ENCODE results near the gene PEX7. TPM values are rescaled to one million over a fixed set of nuclear protein-coding genes. Genes with fewer than 3 reads are reported as not detected.
"Not testable (repeated sequence)": the region's sequence is repeated elsewhere in the genome, so short reads cannot be mapped to it uniquely, and the experiment has no call there.

The PEX7 gene
- total RNA-seq, 1 experiment from 2014 or later, result 9.9 TPM

DNA sequence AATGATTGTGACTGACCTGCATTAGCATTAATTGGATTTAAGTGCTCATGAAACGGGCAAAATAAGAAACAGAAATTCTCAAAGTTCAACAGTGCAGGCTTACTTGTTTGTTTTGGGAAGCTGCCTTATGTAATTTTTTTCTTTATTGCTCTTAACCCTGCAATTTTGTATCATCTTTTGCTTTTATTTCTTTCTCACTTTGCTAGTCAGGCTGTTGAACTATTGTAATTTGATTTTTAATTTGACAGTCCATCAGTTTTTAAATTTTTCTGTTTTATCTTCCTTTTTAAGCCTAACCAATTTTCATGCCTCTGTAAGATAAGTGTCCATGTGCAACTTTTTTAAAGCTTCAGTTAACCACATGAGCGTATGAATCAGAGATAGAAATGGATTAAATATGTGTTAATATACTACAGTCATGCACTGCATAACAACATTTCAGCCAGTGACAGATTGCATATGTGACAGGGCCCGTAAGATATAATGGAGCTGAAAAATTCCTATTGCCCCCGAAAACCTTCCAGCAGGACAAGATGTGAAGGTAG lies 44.6 kb downstream of the PEX7 start:
- POLR2A ChIA-PET (ENCODE audit: unreplicated experiment), result no interaction called here

DNA sequence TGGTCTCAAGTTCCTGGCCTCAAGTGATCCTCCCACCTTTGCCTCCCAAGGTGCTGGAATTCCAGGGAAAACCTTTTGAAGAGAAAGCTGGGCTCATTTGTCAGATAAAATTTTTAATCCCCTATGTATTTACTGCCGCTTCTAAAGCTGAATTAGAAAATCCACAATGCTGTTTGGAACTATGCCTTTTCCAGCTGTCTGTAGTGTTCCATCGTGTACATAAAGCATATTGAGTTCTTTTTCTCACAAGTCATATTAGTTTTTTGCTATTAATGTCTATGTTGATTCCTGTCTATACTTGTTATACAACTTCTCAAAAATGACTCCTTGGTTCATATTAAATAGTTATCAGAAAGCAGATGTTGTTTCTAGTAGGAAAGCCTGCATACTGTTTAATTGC lies 47.1 kb downstream of the PEX7 start:
- Histone ChIP-seq H3K27me3 (ENCODE audit: low read length) (no peaks in the 10 kb centered on the region), H3K9me3 (ENCODE audit: low read length) (peaks cover 10% of the 10 kb centered on the region; the same call in 1 of the 2 replicates), H3K4me3 (ENCODE audit: low read length) (no peak overlapping the region), H3F3A (ENCODE audit: low read length, unreplicated experiment) (no peaks in the 10 kb centered on the region), H3K4me1 (ENCODE audit: insufficient read depth, low read length) (no peaks in the 10 kb centered on the region), H3K79me2 (ENCODE audit: low read length) (no peaks in the 10 kb centered on the region), H2AFZ (ENCODE audit: low read length) (no peak overlapping the region), H3K36me3 (ENCODE audit: low read depth, low read length) (peaks cover 17% of the 10 kb centered on the region), H4K20me1 (ENCODE audit: low read length) (no peaks in the 10 kb centered on the region), H3K27ac (ENCODE audit: low read length) (no peak overlapping the region), H3K9me2 (replicated peaks; ENCODE audit: low read length) (no peaks in the 10 kb centered on the region), H3K4me2 (ENCODE audit: low read length) (no peak overlapping the region), H3K9ac (ENCODE audit: low read length) (no peak overlapping the region)
- intact Hi-C loops (cut with micrococcal nuclease), result no loop called here
- no peak for TF ChIP-seq EZH2phosphoT487 (IDR thresholded peaks at IDR 0.05; ENCODE audit: borderline replicate concordance, low read length)
- TF ChIP-seq, protein P1, sequence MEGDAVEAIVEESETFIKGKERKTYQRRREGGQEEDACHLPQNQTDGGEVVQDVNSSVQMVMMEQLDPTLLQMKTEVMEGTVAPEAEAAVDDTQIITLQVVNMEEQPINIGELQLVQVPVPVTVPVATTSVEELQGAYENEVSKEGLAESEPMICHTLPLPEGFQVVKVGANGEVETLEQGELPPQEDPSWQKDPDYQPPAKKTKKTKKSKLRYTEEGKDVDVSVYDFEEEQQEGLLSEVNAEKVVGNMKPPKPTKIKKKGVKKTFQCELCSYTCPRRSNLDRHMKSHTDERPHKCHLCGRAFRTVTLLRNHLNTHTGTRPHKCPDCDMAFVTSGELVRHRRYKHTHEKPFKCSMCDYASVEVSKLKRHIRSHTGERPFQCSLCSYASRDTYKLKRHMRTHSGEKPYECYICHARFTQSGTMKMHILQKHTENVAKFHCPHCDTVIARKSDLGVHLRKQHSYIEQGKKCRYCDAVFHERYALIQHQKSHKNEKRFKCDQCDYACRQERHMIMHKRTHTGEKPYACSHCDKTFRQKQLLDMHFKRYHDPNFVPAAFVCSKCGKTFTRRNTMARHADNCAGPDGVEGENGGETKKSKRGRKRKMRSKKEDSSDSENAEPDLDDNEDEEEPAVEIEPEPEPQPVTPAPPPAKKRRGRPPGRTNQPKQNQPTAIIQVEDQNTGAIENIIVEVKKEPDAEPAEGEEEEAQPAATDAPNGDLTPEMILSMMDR (conservative IDR thresholded peaks at IDR 0.05; ENCODE audit: low read depth, low read length), result no peak
- no peak for TF ChIP-seq EZH2 (IDR thresholded peaks at IDR 0.05; ENCODE audit: low read length, unreplicated experiment)
- no peak for ATAC-seq
- POLR2A ChIA-PET (ENCODE audit: unreplicated experiment), result no interaction called here
- DNase-seq, result no peak
- CTCF ChIA-PET, result no interaction called here
- no TSS peak for BruUV-seq (replicated peaks)

More for the DNA sequence above, 44.6 kb downstream of the PEX7 start:
- ATAC-seq (no peak), DNase-seq (no peak)
- intact Hi-C loops (cut with micrococcal nuclease), result no loop called here
- Histone ChIP-seq H3K27ac (ENCODE audit: low read length) (no peak overlapping the region), H3K27me3 (ENCODE audit: low read length) (no peaks in the 10 kb centered on the region), H3K9me2 (replicated peaks; ENCODE audit: low read length) (no peaks in the 10 kb centered on the region), H3K4me3 (ENCODE audit: low read length) (no peak overlapping the region), H3K36me3 (ENCODE audit: low read depth, low read length) (no peaks in the 10 kb centered on the region), H3K79me2 (ENCODE audit: low read length) (no peaks in the 10 kb centered on the region), H3K4me2 (ENCODE audit: low read length) (no peak overlapping the region), H3K4me1 (ENCODE audit: insufficient read depth, low read length) (no peaks in the 10 kb centered on the region), H2AFZ (ENCODE audit: low read length) (no peak overlapping the region), H3K9ac (ENCODE audit: low read length) (no peak overlapping the region), H3F3A (ENCODE audit: low read length, unreplicated experiment) (no peaks in the 10 kb centered on the region), H3K9me3 (ENCODE audit: low read length) (no peaks in the 10 kb centered on the region), H4K20me1 (ENCODE audit: low read length) (no peaks in the 10 kb centered on the region)
- CTCF ChIA-PET, result no interaction called here
- TF ChIP-seq EZH2phosphoT487 (IDR thresholded peaks at IDR 0.05; ENCODE audit: borderline replicate concordance, low read length), result no peak
- TF ChIP-seq EZH2 (IDR thresholded peaks at IDR 0.05; ENCODE audit: low read length, unreplicated experiment), result no peak
- TF ChIP-seq, protein P1 (conservative IDR thresholded peaks at IDR 0.05; ENCODE audit: low read depth, low read length), result no peak
- BruUV-seq (replicated peaks), result no TSS peak

DNA sequence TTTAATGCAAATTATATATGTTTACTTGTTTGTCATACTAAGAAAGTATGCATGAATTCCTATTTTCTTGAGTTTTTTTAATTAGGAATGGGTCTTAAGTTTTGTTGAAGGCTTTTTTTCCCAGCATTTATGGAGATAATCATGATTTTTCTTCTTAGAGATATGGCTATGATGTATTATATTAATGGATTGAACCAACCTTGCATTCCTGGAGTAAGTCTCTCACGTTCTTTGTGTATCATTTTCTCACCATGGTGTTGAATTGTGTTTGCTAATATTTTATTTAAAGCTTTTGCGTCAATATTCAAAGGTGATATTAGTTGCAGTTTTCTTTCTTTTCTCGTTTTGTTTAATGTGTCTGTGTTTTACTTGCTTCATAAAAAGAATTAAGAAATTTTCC lies 51.4 kb downstream of the PEX7 start:
- Histone ChIP-seq H3K27ac (ENCODE audit: low read length) (no peak overlapping the region), H3K36me3 (ENCODE audit: low read depth, low read length) (peaks cover 17% of the 10 kb centered on the region), H3K4me2 (ENCODE audit: low read length) (no peak overlapping the region), H3K9ac (ENCODE audit: low read length) (no peak overlapping the region), H3K79me2 (ENCODE audit: low read length) (no peaks in the 10 kb centered on the region), H3K9me3 (ENCODE audit: low read length) (peaks cover 10% of the 10 kb centered on the region; the same call in 1 of the 2 replicates), H4K20me1 (ENCODE audit: low read length) (no peaks in the 10 kb centered on the region), H3F3A (ENCODE audit: low read length, unreplicated experiment) (no peaks in the 10 kb centered on the region), H3K27me3 (ENCODE audit: low read length) (no peaks in the 10 kb centered on the region), H2AFZ (ENCODE audit: low read length) (no peak overlapping the region), H3K4me3 (ENCODE audit: low read length) (no peak overlapping the region), H3K4me1 (ENCODE audit: insufficient read depth, low read length) (no peaks in the 10 kb centered on the region), H3K9me2 (replicated peaks; ENCODE audit: low read length) (no peaks in the 10 kb centered on the region)
- no peak for ATAC-seq
- intact Hi-C loops (cut with micrococcal nuclease), result no loop called here
- DNase-seq, result no peak
- TF ChIP-seq EZH2phosphoT487 (IDR thresholded peaks at IDR 0.05; ENCODE audit: borderline replicate concordance, low read length) (no peak), EZH2 (IDR thresholded peaks at IDR 0.05; ENCODE audit: low read length, unreplicated experiment) (no peak)
- TF ChIP-seq, protein P1 (conservative IDR thresholded peaks at IDR 0.05; ENCODE audit: low read depth, low read length), result no peak
- POLR2A ChIA-PET (ENCODE audit: unreplicated experiment), result no interaction called here
- CTCF ChIA-PET, result no interaction called here
- no TSS peak for BruUV-seq (replicated peaks)

DNA sequence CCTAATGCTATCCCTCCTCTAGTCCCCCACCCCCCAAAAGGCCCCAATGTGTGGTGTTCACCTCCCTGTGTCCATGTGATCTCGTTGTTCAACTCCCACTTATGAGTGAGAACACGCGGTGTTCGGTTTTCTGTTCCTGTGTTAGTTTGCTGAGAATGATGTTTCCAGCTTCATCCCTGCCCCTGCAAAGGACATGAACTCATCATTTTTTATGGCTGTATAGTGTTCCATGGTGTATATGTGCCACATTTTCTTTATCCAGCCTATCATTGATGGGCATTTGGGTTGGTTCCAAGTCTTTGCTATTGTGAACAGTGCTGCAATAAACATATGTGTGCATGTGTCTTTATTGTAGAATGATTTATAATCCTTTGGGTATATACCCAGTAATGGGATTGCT lies 54.1 kb downstream of the PEX7 start:
- ATAC-seq; CTCF ChIA-PET; H3K27me3 ChIP-seq (ENCODE audit: low read length); POLR2A ChIA-PET (ENCODE audit: unreplicated experiment); H4K20me1 ChIP-seq (ENCODE audit: low read length); DNase-seq; H2AFZ ChIP-seq (ENCODE audit: low read length); intact Hi-C loops (cut with micrococcal nuclease); H3K4me1 ChIP-seq (ENCODE audit: insufficient read depth, low read length); H3K9me2 ChIP-seq (replicated peaks; ENCODE audit: low read length); H3K9ac ChIP-seq (ENCODE audit: low read length); BruUV-seq (replicated peaks); H3K4me3 ChIP-seq (ENCODE audit: low read length); H3K79me2 ChIP-seq (ENCODE audit: low read length); H3K27ac ChIP-seq (ENCODE audit: low read length); H3K4me2 ChIP-seq (ENCODE audit: low read length); H3F3A ChIP-seq (ENCODE audit: low read length, unreplicated experiment): not testable (repeated sequence)
- peaks cover 17% of the 10 kb centered on the region for H3K36me3 ChIP-seq (ENCODE audit: low read depth, low read length)
- peaks cover 10% of the 10 kb centered on the region; the same call in 1 of the 2 replicates for H3K9me3 ChIP-seq (ENCODE audit: low read length)

All from PC-3 (cell line).